GM23248 (cell line): ENCODE results near the gene DXO. TPM values are rescaled to one million over a fixed set of nuclear protein-coding genes. Genes with fewer than 3 reads are reported as not detected.

Experiments used
- DNase-seq: peaks from one replicate; pipeline ENCODE4 v3.0.0-alpha.2; 2015
- H2AFZ ChIP-seq: fragments of 200-600 bp; sonication (generic); 2 replicates; pipeline ENCODE4 v1.6.1; 2016; ENCODE audit warnings: antibody characterized with exemption
- H3F3A ChIP-seq: fragments of 200-600 bp; sonication (generic); 2 replicates; pipeline ENCODE4 v1.6.1; 2016; ENCODE audit warnings: mild to moderate bottlenecking, antibody characterized with exemption, mixed run types; ENCODE audit not compliant: insufficient read depth
- H3K27ac ChIP-seq: fragments of 200-600 bp; sonication (generic); 2 replicates; pipeline ENCODE4 v1.5.1; 2016; ENCODE audit warnings: mild to moderate bottlenecking
- H3K27me3 ChIP-seq: fragments of 200-600 bp; sonication (generic); replicated peaks from 2 replicates; pipeline ENCODE4 v1.6.1; 2016; ENCODE audit warnings: mild to moderate bottlenecking; ENCODE audit not compliant: insufficient read depth
- H3K36me3 ChIP-seq: fragments of 200-600 bp; sonication (generic); 2 replicates; pipeline ENCODE4 v1.6.1; 2016; ENCODE audit warnings: low read depth, mild to moderate bottlenecking
- H3K4me1 ChIP-seq: fragments of 200-600 bp; sonication (generic); 2 replicates; pipeline ENCODE4 v1.6.1; 2016; ENCODE audit warnings: mild to moderate bottlenecking; ENCODE audit not compliant: insufficient read depth
- H3K4me2 ChIP-seq: fragments of 200-600 bp; sonication (generic); one replicate; pipeline ENCODE4 v1.6.1; 2016; ENCODE audit warnings: mild to moderate bottlenecking; ENCODE audit not compliant: unreplicated experiment
- H3K4me3 ChIP-seq: fragments of 200-600 bp; sonication (generic); 2 replicates; pipeline ENCODE4 v1.5.1; 2016; ENCODE audit warnings: mild to moderate bottlenecking
- H3K79me2 ChIP-seq: fragments of 200-600 bp; sonication (generic); 2 replicates; pipeline ENCODE4 v1.6.1; 2016; ENCODE audit warnings: mild to moderate bottlenecking; ENCODE audit not compliant: insufficient read depth
- H3K9ac ChIP-seq: fragments of 200-600 bp; sonication (generic); 2 replicates; pipeline ENCODE4 v1.6.1; 2016; ENCODE audit warnings: mild to moderate bottlenecking
- H3K9me2 ChIP-seq: fragments of 200-600 bp; sonication (generic); 2 replicates; pipeline ENCODE4 v1.6.1; 2016; ENCODE audit warnings: mixed run types, mild to moderate bottlenecking, moderate library complexity; ENCODE audit not compliant: insufficient read depth
- H3K9me3 ChIP-seq: fragments of 200-600 bp; sonication (generic); one replicate; pipeline ENCODE4 v1.6.1; 2017; ENCODE audit warnings: low read depth
- H4K20me1 ChIP-seq: fragments of 200-600 bp; sonication (generic); 2 replicates; pipeline ENCODE4 v1.6.0; 2016; ENCODE audit not compliant: insufficient read depth
- EZH2 ChIP-seq: fragments of 200-600 bp; sonication (generic); IDR thresholded peaks from 2 replicates; pipeline ENCODE4 v1.6.1; 2018; ENCODE audit warnings: antibody characterized with exemption, mild to moderate bottlenecking; ENCODE audit not compliant: insufficient read depth, poor library complexity, severe bottlenecking
- EZH2phosphoT487 ChIP-seq: fragments of 200-600 bp; sonication (generic); IDR thresholded peaks from 2 replicates; pipeline ENCODE4 v1.6.1; 2018; ENCODE audit warnings: antibody characterized with exemption, moderate library complexity, mild to moderate bottlenecking, low read depth; ENCODE audit not compliant: insufficient read depth
- WGBS, 2 experiments: methylation state at CpG; one replicate each; pipeline ENCODE4 v1.1.6; 2015 to 2017; ENCODE audit warnings: low lambda C conversion rate in 2 of 2, low coverage in 1 of 2; ENCODE audit errors: missing lambda C conversion rate in 2 of 2; 5-methylcytosine and 5-hydroxymethylcytosine counted together
- in situ Hi-C: fragments of 300-500 bp; cut with MboI; formaldehyde crosslinking; loops from 2 replicates; pipeline ENCODE4 v1.15.0; 2020
- polyA plus RNA-seq: library from polyadenylated mRNA; unstranded; fragments of >200 nt; fragmentation: Nextera tagmentation; extraction: Ambion mirVana; gene quantifications from 2 replicates; pipeline ENCODE4 v1.2.1, GENCODE V29; 2016
- total RNA-seq: library from RNA; depleted of rRNA; stranded (reverse); fragments of >200 nt; shearing (Covaris generic); gene quantifications from 2 replicates; pipeline ENCODE4 v1.2.3, GENCODE V29; 2014

Gene DXO
- total and polyA plus RNA-seq, 2 experiments from 2014 or later: 24.2 to 26.6 TPM

DNA sequence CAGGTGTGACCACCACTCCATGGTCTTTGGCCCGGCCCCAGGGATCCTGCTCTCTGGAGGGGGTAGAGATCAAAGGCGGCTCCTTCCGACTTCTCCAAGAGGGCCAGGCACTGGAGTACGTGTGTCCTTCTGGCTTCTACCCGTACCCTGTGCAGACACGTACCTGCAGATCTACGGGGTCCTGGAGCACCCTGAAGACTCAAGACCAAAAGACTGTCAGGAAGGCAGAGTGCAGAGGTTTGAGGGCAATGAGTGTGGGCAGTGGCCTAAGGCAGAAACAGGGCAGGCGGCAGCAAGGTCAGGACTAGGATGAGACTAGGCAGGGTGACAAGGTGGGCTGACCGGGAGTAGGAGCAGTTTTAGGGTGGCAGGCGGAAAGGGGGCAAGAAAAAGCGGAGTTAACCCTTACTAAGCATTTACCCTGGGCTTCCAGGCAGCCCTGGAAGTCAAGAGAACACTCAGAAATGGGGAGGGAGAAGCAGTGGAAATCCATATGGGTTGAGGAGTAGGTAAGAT, 25.5 kb downstream of the DXO start:
- Histone ChIP-seq H3K9me2 (no peaks in the 10 kb centered on the region), H3K36me3 (no peaks in the 10 kb centered on the region), H3F3A (peaks cover 7% of the 10 kb centered on the region; the same call in 1 of the 2 replicates), H2AFZ (peak overlapping the region; percentile 93; the same call in 1 of the 2 replicates), H3K9ac (peak overlapping the region; percentile 64; the same call in 1 of the 2 replicates), H3K9me3 (no peaks in the 10 kb centered on the region), H4K20me1 (no peaks in the 10 kb centered on the region), H3K4me3 (peak overlapping the region; percentile 70; the same call in 1 of the 2 replicates), H3K27ac (no peak overlapping the region), H3K79me2 (no peaks in the 10 kb centered on the region), H3K4me2 (peak overlapping the region; percentile 81), H3K4me1 (peaks cover 18% of the 10 kb centered on the region), H3K27me3 (no peaks in the 10 kb centered on the region)
- no peak for DNase-seq
- WGBS, 2 experiments: 87% methylated on average over 11 of the region's 11 CpGs
- in situ Hi-C loops: no loop called here
- TF ChIP-seq EZH2 (no peak), EZH2phosphoT487 (no peak)

DNA sequence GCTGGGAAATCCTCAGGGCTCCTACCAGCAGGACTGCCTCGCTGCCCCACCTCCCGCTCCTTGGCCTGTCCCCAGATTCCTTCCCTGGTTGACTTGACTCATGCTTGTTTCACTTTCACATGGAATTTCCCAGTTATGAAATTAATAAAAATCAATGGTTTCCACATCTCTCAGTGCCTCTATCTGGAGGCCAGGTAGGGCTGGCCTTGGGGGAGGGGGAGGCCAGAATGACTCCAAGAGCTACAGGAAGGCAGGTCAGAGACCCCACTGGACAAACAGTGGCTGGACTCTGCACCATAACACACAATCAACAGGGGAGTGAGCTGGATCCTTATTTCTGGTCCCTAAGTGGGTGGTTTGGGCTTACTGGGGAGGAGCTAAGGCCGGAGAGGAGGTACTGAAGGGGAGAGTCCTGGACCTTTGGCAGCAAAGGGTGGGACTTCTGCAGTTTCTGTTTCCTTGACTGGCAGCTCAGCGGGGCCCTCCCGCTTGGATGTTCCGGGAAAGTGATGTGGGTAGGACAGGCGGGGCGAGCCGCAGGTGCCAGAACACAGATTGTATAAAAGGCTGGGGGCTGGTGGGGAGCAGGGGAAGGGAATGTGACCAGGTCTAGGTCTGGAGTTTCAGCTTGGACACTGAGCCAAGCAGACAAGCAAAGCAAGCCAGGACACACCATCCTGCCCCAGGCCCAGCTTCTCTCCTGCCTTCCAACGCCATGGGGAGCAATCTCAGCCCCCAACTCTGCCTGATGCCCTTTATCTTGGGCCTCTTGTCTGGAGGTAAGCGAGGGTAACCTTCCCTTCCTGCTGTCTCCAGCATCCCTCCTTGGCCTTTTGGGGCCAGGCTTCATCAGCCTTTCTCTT, 26.2 kb downstream of the DXO start, which contains the start of gene CFB:
CFB (plus strand) TSS at position 589 of the 863 bp plus-strand sequence; CDS start at position 716, 127 bp downstream.
- no peaks in the 10 kb centered on the region for H3K79me2 ChIP-seq
- peak; percentile 91 for DNase-seq
- peak within 1 kb of the TSS; percentile 64 for H3K9ac ChIP-seq
- no peaks in the 10 kb centered on the region for H3K27me3 ChIP-seq
- in situ Hi-C loops: no loop called here
- peak within 1 kb of the TSS; percentile 70 for H3K4me3 ChIP-seq
- 19 to 25% methylated on average over 11 of the region's 11 CpGs for WGBS, 2 experiments
- TF ChIP-seq EZH2phosphoT487: no peak
- no peak for TF ChIP-seq EZH2
- H3K4me1 ChIP-seq: peaks cover 18% of the 10 kb centered on the region
- H3K27ac ChIP-seq: peak within 1 kb of the TSS; percentile 87
- H3F3A ChIP-seq: peaks cover 7% of the 10 kb centered on the region; the same call in 1 of the 2 replicates
- H2AFZ ChIP-seq: peak within 1 kb of the TSS; percentile 93
- no peaks in the 10 kb centered on the region for H3K9me3 ChIP-seq
- H4K20me1 ChIP-seq: no peaks in the 10 kb centered on the region
- H3K9me2 ChIP-seq: no peaks in the 10 kb centered on the region
- no peaks in the 10 kb centered on the region for H3K36me3 ChIP-seq
- H3K4me2 ChIP-seq: peak within 1 kb of the TSS; percentile 81

DNA sequence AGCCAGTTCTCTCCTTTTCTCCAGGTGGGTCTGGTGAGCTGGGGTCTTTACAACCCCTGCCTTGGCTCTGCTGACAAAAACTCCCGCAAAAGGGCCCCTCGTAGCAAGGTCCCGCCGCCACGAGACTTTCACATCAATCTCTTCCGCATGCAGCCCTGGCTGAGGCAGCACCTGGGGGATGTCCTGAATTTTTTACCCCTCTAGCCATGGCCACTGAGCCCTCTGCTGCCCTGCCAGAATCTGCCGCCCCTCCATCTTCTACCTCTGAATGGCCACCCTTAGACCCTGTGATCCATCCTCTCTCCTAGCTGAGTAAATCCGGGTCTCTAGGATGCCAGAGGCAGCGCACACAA, 26.8 kb downstream of the DXO start:
- H3K9me2 ChIP-seq: no peaks in the 10 kb centered on the region

DNA sequence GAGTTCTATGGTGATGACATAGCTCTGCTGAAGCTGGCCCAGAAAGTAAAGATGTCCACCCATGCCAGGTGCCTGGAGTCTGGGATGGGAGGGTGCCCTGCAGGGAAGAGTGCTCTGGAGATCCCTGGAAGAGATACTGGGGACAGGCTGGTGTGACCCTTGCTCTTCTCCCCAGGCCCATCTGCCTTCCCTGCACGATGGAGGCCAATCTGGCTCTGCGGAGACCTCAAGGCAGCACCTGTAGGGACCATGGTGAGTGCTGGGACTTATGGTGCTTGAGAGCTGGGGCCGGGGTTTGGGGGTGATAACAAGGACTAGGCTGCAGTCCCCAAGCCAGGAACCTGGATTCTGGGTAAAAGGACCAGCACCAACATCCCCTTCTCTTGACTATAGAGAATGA, 28.2 kb downstream of the DXO start:
- in situ Hi-C loops: no loop called here
- no peaks in the 10 kb centered on the region for H3F3A ChIP-seq
- TF ChIP-seq EZH2: no peak
- no peak for TF ChIP-seq EZH2phosphoT487

More for the DNA sequence above, 26.8 kb downstream of the DXO start:
- Histone ChIP-seq H2AFZ (peak overlapping the region; percentile 93), H3K36me3 (no peaks in the 10 kb centered on the region), H3K9me3 (no peaks in the 10 kb centered on the region), H3K9ac (peak overlapping the region; percentile 64), H3K27me3 (no peaks in the 10 kb centered on the region), H4K20me1 (no peaks in the 10 kb centered on the region), H3F3A (peaks cover 7% of the 10 kb centered on the region; the same call in 1 of the 2 replicates), H3K4me2 (peak overlapping the region; percentile 81), H3K4me1 (peaks cover 18% of the 10 kb centered on the region), H3K79me2 (no peaks in the 10 kb centered on the region), H3K4me3 (peak overlapping the region; percentile 70), H3K27ac (peak overlapping the region; percentile 87)
- WGBS, 2 experiments: 53 to 63% methylated on average over 9 of the region's 9 CpGs
- TF ChIP-seq EZH2: no peak
- no peak for TF ChIP-seq EZH2phosphoT487
- in situ Hi-C loops: no loop called here
- no peak for DNase-seq

More for the DNA sequence above, 28.2 kb downstream of the DXO start:
- Histone ChIP-seq H3K9me3 (no peaks in the 10 kb centered on the region), H3K27ac (no peak overlapping the region), H2AFZ (no peak overlapping the region), H3K36me3 (no peaks in the 10 kb centered on the region), H3K9ac (no peak overlapping the region), H3K4me2 (no peak overlapping the region), H3K9me2 (no peaks in the 10 kb centered on the region), H4K20me1 (no peaks in the 10 kb centered on the region), H3K4me1 (peaks cover 13% of the 10 kb centered on the region), H3K4me3 (no peak overlapping the region), H3K27me3 (no peaks in the 10 kb centered on the region), H3K79me2 (no peaks in the 10 kb centered on the region)
- 62 to 66% methylated on average over 3 of the region's 3 CpGs for WGBS, 2 experiments
- no peak for DNase-seq
